H1 (cell line): ENCODE data around the gene GMCL2. TPM values are rescaled to one million over a fixed set of nuclear protein-coding genes. Genes with fewer than 3 reads are reported as not detected.

ENCODE experiments used
- ATF2 ChIP-seq: IDR thresholded peaks from 2 replicates; pipeline ENCODE4 v1.6.1; 2012; ENCODE audit warnings: low read length, inconsistent platforms
- ATF3 ChIP-seq: IDR thresholded peaks from 2 replicates; pipeline ENCODE4 v1.6.1; 2011; ENCODE audit warnings: low read depth, mild to moderate bottlenecking, low read length; ENCODE audit not compliant: insufficient read depth
- BRCA1 ChIP-seq: IDR thresholded peaks from 2 replicates; pipeline ENCODE4 v1.6.1; 2012; ENCODE audit warnings: low read depth, low read length, improper control_type of control experiment
- GABPA ChIP-seq: IDR thresholded peaks from 2 replicates; pipeline ENCODE4 v1.6.1; 2011; ENCODE audit warnings: mild to moderate bottlenecking, low read length, moderate library complexity, borderline replicate concordance; ENCODE audit not compliant: insufficient read depth
- GTF2F1 ChIP-seq: IDR thresholded peaks from 2 replicates; pipeline ENCODE4 v1.6.1; 2012; ENCODE audit warnings: low read depth, low read length, improper control_type of control experiment, borderline replicate concordance
- PHF8 ChIP-seq: fragments of 200-600 bp; sonication (generic); conservative IDR thresholded peaks from 2 replicates; pipeline ENCODE4 v1.7.1; 2012; ENCODE audit warnings: low read depth, mild to moderate bottlenecking, inconsistent platforms, low read length, moderate library complexity
- polyA plus RNA-seq, 7 experiments: library from polyadenylated mRNA; depleted of rRNA in 3 of 7; stranded (reverse) in 5 of 7; unstranded in 2 of 7; fragments of >200 nt in 5 of 7; fragments of 200-250 nt in 2 of 7; gene quantifications; 1 replicate in 5 of 7; 2 replicates in 1 of 7; 4 replicates in 1 of 7; pipeline versions ENCODE4 v1.2.1 to v1.2.3, GENCODE V29; 2011 to 2013; ENCODE audit warnings: missing spikeins in 2 of 7, mixed read lengths in 2 of 7
- total RNA-seq: library from RNA; stranded (reverse); fragmentation: NEBNext Ultra II Directional; extraction: Animal tissue kit (Norgen Biotek cat#: 25700); gene quantifications from 2 replicates; pipeline ENCODE4 v1.2.1, GENCODE V29; 2021

GMCL2 gene
- total and polyA plus RNA-seq, 2 of the 8 experiments (the other 6 are each of a cell fraction or from before 2014, with no cell fraction given): 0.13 TPM; not detected in 1

GRCh38 chr5:178196281-178196812, 9.2 kb upstream of the GMCL2 start (continued):
- TF ChIP-seq BRCA1: no peak
- TF ChIP-seq GTF2F1: no peak
- TF ChIP-seq ATF3: no peak
- TF ChIP-seq GABPA: no peak
- TF ChIP-seq PHF8: no peak
- TF ChIP-seq ATF2: no peak
